ENCODE data around the gene ABO.

The ABO gene

GRCh38 chr9:133294257-133294656 is 19.3 kb upstream of the ABO start:
- Histone ChIP-seq H3K27ac (ENCODE audit: low read depth, low read length) (no peak overlapping the region), H3K27me3 (ENCODE audit: control insufficient read depth, low read length) (0 out of 2 replicates have a peak, but pooled peaks cover 3% of the 10 kb centered on the region), H4K20me1 (ENCODE audit: control insufficient read depth, insufficient read depth, low read depth, low read length) (no peaks in the 10 kb centered on the region), H3K36me3 (ENCODE audit: control insufficient read depth, low read length) (no peaks in the 10 kb centered on the region), H3K4me1 (ENCODE audit: control insufficient read depth, low read length) (no peaks in the 10 kb centered on the region), H3K79me2 (ENCODE audit: control insufficient read depth, low read length) (no peaks in the 10 kb centered on the region), H3K4me3 (ENCODE audit: low read length) (no peak overlapping the region), H3K4me2 (ENCODE audit: low read length) (no peak overlapping the region), H3K9me2 (replicated peaks; ENCODE audit: control insufficient read depth, low read length) (no peaks in the 10 kb centered on the region), H3K9me3 (ENCODE audit: control insufficient read depth, insufficient read depth, low read length) (peaks cover 20% of the 10 kb centered on the region), H3F3A (ENCODE audit: control insufficient read depth, insufficient read depth) (no peaks in the 10 kb centered on the region)
- no peak for TF ChIP-seq CTCF (IDR thresholded peaks at IDR 0.05; ENCODE audit: low read depth, low read length, poor library complexity, severe bottlenecking)
- no peak for TF ChIP-seq EZH2phosphoT487 (IDR thresholded peaks at IDR 0.05; ENCODE audit: borderline replicate concordance, low read length)

GRCh38 chr9:133290751-133291302 is 15.8 kb upstream of the ABO start:
- H3K79me2 ChIP-seq (ENCODE audit: control insufficient read depth, low read length): no peaks in the 10 kb centered on the region
- no peaks in the 10 kb centered on the region for H3K9me2 ChIP-seq (replicated peaks; ENCODE audit: control insufficient read depth, low read length)
- H3K4me2 ChIP-seq (ENCODE audit: low read length): no peak overlapping the region
- no peaks in the 10 kb centered on the region for H4K20me1 ChIP-seq (ENCODE audit: control insufficient read depth, insufficient read depth, low read depth, low read length)
- H3K27me3 ChIP-seq (ENCODE audit: control insufficient read depth, low read length): 0 out of 2 replicates have a peak, but pooled peaks cover 3% of the 10 kb centered on the region
- H3K9me3 ChIP-seq (ENCODE audit: control insufficient read depth, insufficient read depth, low read length): peaks cover 24% of the 10 kb centered on the region
- H3K4me3 ChIP-seq (ENCODE audit: low read length): no peak overlapping the region
- H3K36me3 ChIP-seq (ENCODE audit: control insufficient read depth, low read length): no peaks in the 10 kb centered on the region
- H3K4me1 ChIP-seq (ENCODE audit: control insufficient read depth, low read length): no peaks in the 10 kb centered on the region
- no peak for TF ChIP-seq CTCF (IDR thresholded peaks at IDR 0.05; ENCODE audit: low read depth, low read length, poor library complexity, severe bottlenecking)
- no peak for TF ChIP-seq EZH2phosphoT487 (IDR thresholded peaks at IDR 0.05; ENCODE audit: borderline replicate concordance, low read length)
- no peaks in the 10 kb centered on the region for H3F3A ChIP-seq (ENCODE audit: control insufficient read depth, insufficient read depth)
- H3K27ac ChIP-seq (ENCODE audit: low read depth, low read length): no peak overlapping the region

GRCh38 chr9:133286523-133286922 is 11.5 kb upstream of the ABO start:
- no peaks in the 10 kb centered on the region for H3K36me3 ChIP-seq (ENCODE audit: control insufficient read depth, low read length)
- no peak overlapping the region for H3K4me3 ChIP-seq (ENCODE audit: low read length)
- peaks cover 14% of the 10 kb centered on the region for H3K9me3 ChIP-seq (ENCODE audit: control insufficient read depth, insufficient read depth, low read length)
- H3K4me1 ChIP-seq (ENCODE audit: control insufficient read depth, low read length): no peaks in the 10 kb centered on the region
- no peaks in the 10 kb centered on the region for H4K20me1 ChIP-seq (ENCODE audit: control insufficient read depth, insufficient read depth, low read depth, low read length)
- no peak for TF ChIP-seq CTCF (IDR thresholded peaks at IDR 0.05; ENCODE audit: low read depth, low read length, poor library complexity, severe bottlenecking)
- TF ChIP-seq EZH2phosphoT487 (IDR thresholded peaks at IDR 0.05; ENCODE audit: borderline replicate concordance, low read length): no peak
- no peaks in the 10 kb centered on the region for H3K9me2 ChIP-seq (replicated peaks; ENCODE audit: control insufficient read depth, low read length)
- no peaks in the 10 kb centered on the region for H3K27me3 ChIP-seq (ENCODE audit: control insufficient read depth, low read length)
- H3K27ac ChIP-seq (ENCODE audit: low read depth, low read length): no peak overlapping the region
- no peaks in the 10 kb centered on the region for H3F3A ChIP-seq (ENCODE audit: control insufficient read depth, insufficient read depth)
- H3K79me2 ChIP-seq (ENCODE audit: control insufficient read depth, low read length): no peaks in the 10 kb centered on the region
- no peak overlapping the region for H3K4me2 ChIP-seq (ENCODE audit: low read length)

Data from DOHH2 (cell line).